ENCODE measurements around the gene HSPG2. TPM values are rescaled to one million over a fixed set of nuclear protein-coding genes. Genes with fewer than 3 reads are reported as not detected.

The HSPG2 gene
- total and polyA plus RNA-seq, 2 of the 13 experiments (the other 11 are each of a cell fraction or from before 2014, with no cell fraction given), result 9.1 to 13.1 TPM

DNA sequence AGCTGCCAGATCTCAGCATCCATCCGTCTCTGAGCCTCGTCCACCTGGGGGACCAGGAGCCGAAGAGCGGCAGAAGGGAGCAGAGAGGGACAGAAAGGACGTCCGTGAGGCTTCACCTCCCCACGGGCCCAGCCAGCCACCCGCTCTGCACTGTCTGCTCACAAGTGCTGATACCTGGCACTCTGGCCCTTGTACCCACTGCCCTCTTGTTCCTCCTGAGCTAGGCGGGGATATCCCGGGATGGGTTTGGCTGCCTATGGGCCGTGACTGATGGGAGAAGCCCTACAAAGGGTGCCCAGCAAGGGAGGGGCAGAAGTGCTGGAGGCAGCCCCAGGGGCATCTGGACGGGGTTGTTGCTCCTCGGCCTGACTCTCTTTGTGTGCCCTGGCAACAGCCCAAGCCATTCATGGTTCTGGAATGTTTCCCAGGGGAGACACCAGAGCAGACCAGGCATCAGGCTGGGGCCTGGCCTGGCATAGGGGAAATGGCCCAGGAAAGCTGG lies 67.4 kb downstream of the HSPG2 start:
- intact Hi-C loops (cut with micrococcal nuclease; ENCODE audit: unreplicated experiment), result no loop called here
- no peak overlapping the region for H2AFZ ChIP-seq (ENCODE audit: low read length)
- BruUV-seq (replicated peaks), result no TSS peak
- no peak overlapping the region for H3K27ac ChIP-seq (ENCODE audit: extremely low read length, insufficient read depth, low read length)
- no peak overlapping the region for H3K4me2 ChIP-seq (ENCODE audit: low read depth, low read length)
- TF ChIP-seq, protein P1, sequence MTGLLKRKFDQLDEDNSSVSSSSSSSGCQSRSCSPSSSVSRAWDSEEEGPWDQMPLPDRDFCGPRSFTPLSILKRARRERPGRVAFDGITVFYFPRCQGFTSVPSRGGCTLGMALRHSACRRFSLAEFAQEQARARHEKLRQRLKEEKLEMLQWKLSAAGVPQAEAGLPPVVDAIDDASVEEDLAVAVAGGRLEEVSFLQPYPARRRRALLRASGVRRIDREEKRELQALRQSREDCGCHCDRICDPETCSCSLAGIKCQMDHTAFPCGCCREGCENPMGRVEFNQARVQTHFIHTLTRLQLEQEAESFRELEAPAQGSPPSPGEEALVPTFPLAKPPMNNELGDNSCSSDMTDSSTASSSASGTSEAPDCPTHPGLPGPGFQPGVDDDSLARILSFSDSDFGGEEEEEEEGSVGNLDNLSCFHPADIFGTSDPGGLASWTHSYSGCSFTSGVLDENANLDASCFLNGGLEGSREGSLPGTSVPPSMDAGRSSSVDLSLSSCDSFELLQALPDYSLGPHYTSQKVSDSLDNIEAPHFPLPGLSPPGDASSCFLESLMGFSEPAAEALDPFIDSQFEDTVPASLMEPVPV (CRISPR knock-in tag; IDR thresholded peaks at IDR 0.05), result no peak
- TF ChIP-seq FOSL2 (CRISPR knock-in tag; IDR thresholded peaks at IDR 0.05) (0 out of 2 replicates have a peak, but pooled peaks have one; percentile 15), PAWR (CRISPR knock-in tag; IDR thresholded peaks at IDR 0.05; ENCODE audit: borderline replicate concordance) (no peak), CREB1 (IDR thresholded peaks at IDR 0.05) (no peak), CREB1 (CRISPR knock-in tag; IDR thresholded peaks at IDR 0.05) (no peak), HNRNPL (IDR thresholded peaks at IDR 0.05; ENCODE audit: low read depth, low read length) (peak; percentile 64; the same call in 1 of the 2 replicates), MEF2D (CRISPR knock-in tag; IDR thresholded peaks at IDR 0.05) (no peak)
- TF ChIP-seq, protein P2, sequence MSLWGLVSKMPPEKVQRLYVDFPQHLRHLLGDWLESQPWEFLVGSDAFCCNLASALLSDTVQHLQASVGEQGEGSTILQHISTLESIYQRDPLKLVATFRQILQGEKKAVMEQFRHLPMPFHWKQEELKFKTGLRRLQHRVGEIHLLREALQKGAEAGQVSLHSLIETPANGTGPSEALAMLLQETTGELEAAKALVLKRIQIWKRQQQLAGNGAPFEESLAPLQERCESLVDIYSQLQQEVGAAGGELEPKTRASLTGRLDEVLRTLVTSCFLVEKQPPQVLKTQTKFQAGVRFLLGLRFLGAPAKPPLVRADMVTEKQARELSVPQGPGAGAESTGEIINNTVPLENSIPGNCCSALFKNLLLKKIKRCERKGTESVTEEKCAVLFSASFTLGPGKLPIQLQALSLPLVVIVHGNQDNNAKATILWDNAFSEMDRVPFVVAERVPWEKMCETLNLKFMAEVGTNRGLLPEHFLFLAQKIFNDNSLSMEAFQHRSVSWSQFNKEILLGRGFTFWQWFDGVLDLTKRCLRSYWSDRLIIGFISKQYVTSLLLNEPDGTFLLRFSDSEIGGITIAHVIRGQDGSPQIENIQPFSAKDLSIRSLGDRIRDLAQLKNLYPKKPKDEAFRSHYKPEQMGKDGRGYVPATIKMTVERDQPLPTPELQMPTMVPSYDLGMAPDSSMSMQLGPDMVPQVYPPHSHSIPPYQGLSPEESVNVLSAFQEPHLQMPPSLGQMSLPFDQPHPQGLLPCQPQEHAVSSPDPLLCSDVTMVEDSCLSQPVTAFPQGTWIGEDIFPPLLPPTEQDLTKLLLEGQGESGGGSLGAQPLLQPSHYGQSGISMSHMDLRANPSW (CRISPR knock-in tag; IDR thresholded peaks at IDR 0.05; ENCODE audit: borderline replicate concordance), result no peak
- TF ChIP-seq, protein P3, sequence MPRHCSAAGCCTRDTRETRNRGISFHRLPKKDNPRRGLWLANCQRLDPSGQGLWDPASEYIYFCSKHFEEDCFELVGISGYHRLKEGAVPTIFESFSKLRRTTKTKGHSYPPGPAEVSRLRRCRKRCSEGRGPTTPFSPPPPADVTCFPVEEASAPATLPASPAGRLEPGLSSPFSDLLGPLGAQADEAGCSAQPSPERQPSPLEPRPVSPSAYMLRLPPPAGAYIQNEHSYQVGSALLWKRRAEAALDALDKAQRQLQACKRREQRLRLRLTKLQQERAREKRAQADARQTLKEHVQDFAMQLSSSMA (CRISPR knock-in tag; IDR thresholded peaks at IDR 0.05), result no peak
- TF ChIP-seq, protein P4, sequence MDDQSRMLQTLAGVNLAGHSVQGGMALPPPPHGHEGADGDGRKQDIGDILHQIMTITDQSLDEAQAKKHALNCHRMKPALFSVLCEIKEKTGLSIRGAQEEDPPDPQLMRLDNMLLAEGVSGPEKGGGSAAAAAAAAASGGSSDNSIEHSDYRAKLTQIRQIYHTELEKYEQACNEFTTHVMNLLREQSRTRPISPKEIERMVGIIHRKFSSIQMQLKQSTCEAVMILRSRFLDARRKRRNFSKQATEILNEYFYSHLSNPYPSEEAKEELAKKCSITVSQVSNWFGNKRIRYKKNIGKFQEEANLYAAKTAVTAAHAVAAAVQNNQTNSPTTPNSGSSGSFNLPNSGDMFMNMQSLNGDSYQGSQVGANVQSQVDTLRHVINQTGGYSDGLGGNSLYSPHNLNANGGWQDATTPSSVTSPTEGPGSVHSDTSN (CRISPR knock-in tag; IDR thresholded peaks at IDR 0.05; ENCODE audit: borderline replicate concordance), result no peak
- POLR2A ChIA-PET, result no interaction called here
- 91% methylated on average over 8 of the region's 13 CpGs for WGBS (ENCODE audit: low lambda C conversion rate)
- no peak for FAIRE-seq
- peaks cover 18 to 28% of the 10 kb centered on the region in 2 experiments; a peak in 4 of 5 replicates for H3K36me3 ChIP-seq (replicated peaks in 1 of 2; ENCODE audit: control insufficient read depth in 1 of 2, insufficient read depth in 2 of 2, low read length in 2 of 2)
- no peak overlapping the region for H3K4me3 ChIP-seq (replicated peaks in 1 of 3; ENCODE audit: insufficient read depth in 1 of 3, low read depth in 2 of 3, low read length in 3 of 3)
- no peaks in the 10 kb centered on the region for H3K27me3 ChIP-seq (ENCODE audit: control insufficient read depth in 1 of 2, insufficient read depth in 2 of 2, low read length in 2 of 2)
- in situ Hi-C loops (cut with HindIII; ENCODE audit: extremely low pct_ligation_motif_present, low pct_unique_long_range_greater_than_20kb), result no loop called here
- no peaks in the 10 kb centered on the region for H3K9me3 ChIP-seq (ENCODE audit: low read length)
- CTCF ChIA-PET (ENCODE audit: low intra/inter-chr PET ratio, low total read pairs), result no interaction called here
- H3K4me1 ChIP-seq (ENCODE audit: insufficient read depth, low read length), result peaks cover 32% of the 10 kb centered on the region
- H3K79me2 ChIP-seq (ENCODE audit: insufficient read depth, low read length), result no peaks in the 10 kb centered on the region
- H4K20me1 ChIP-seq (ENCODE audit: insufficient read depth, low read length), result no peaks in the 10 kb centered on the region; the same call in 1 of the 2 replicates
- ATAC-seq, result no peak
- DNase-seq (ENCODE audit: low spot score), result peak; percentile 20
- H3K9ac ChIP-seq (ENCODE audit: insufficient read depth, low read depth, low read length), result no peak overlapping the region
